Choroid plexus epithelial cell (primary cell): ENCODE results near the gene FCN2.

Experiments
- DNase-seq: peaks from one replicate; pipeline ENCODE4 v3.0.0-alpha.2; 2010; ENCODE audit warnings: low read depth
- H3K4me3 ChIP-seq: 2 replicates; pipeline ENCODE4 v1.5.1; 2011; ENCODE audit warnings: low read depth, mild to moderate bottlenecking, control low read depth, low read length, moderate library complexity
- CTCF ChIP-seq: conservative IDR thresholded peaks from 2 replicates; pipeline ENCODE4 v1.5.1; 2011; ENCODE audit warnings: low read depth, mild to moderate bottlenecking, control low read depth, inconsistent platforms, low read length, moderate library complexity

Gene FCN2

GRCh38 chr9:134870301-134870694 lies 10.3 kb upstream of the FCN2 start:
- DNase-seq = no peak
- TF ChIP-seq CTCF = no peak
- no peak overlapping the region for H3K4me3 ChIP-seq

- H3K4me3 ChIP-seq = no peak overlapping the region
- DNase-seq = no peak
- TF ChIP-seq CTCF = no peak
Observed at GRCh38 chr9:134870746-134871662, 9.6 kb upstream of the FCN2 start.

- H3K4me3 ChIP-seq = no peak overlapping the region
- no peak for TF ChIP-seq CTCF
- DNase-seq = peak; percentile 33
Observed at GRCh38 chr9:134871697-134872340, 8.8 kb upstream of the FCN2 start.

- H3K4me3 ChIP-seq = no peak overlapping the region
- no peak for DNase-seq
- no peak for TF ChIP-seq CTCF
Observed at GRCh38 chr9:134872482-134873231, 8.0 kb upstream of the FCN2 start.

GRCh38 chr9:134875371-134875770 lies 5.2 kb upstream of the FCN2 start:
- H3K4me3 ChIP-seq = no peak overlapping the region
- no peak for TF ChIP-seq CTCF
- DNase-seq = no peak

GRCh38 chr9:134877541-134877940 lies 3.1 kb upstream of the FCN2 start:
- DNase-seq = no peak
- no peak for TF ChIP-seq CTCF

More at GRCh38 chr9:134877541-134877940, 3.1 kb upstream of the FCN2 start:
- no peak overlapping the region for H3K4me3 ChIP-seq
